SK-N-SH (cell line): ENCODE measurements around the gene MALAT1.

Source experiments
- FOXM1 ChIP-seq: IDR thresholded peaks from 2 replicates; pipeline ENCODE4 v1.4.0; 2012; ENCODE audit warnings: low read depth, mild to moderate bottlenecking
- POLR2AphosphoS5 ChIP-seq: IDR thresholded peaks from 2 replicates; pipeline ENCODE4 v1.6.1; 2012; ENCODE audit warnings: low read depth, low read length
- SMC3 ChIP-seq: IDR thresholded peaks from 2 replicates; pipeline ENCODE4 v1.6.1; 2012; ENCODE audit warnings: low read depth, low read length, improper control_type of control experiment
- TAF1 ChIP-seq: IDR thresholded peaks from 2 replicates; pipeline ENCODE4 v1.6.1; 2012; ENCODE audit warnings: low read depth, mild to moderate bottlenecking, low read length, moderate library complexity, borderline replicate concordance
- TF ChIP-seq, protein P1 (sequence below): fragments of 200-600 bp; sonication (generic); IDR thresholded peaks from 2 replicates; pipeline ENCODE4 v1.6.1; 2017; ENCODE audit warnings: antibody characterized with exemption, mild to moderate bottlenecking, moderate library complexity
- TF ChIP-seq, protein P2 (sequence below): IDR thresholded peaks from 2 replicates; pipeline ENCODE4 v1.4.0; 2012; ENCODE audit warnings: low read depth, borderline replicate concordance
- TF ChIP-seq, protein P3 (sequence below): IDR thresholded peaks from 2 replicates; pipeline ENCODE4 v1.4.0; 2012; ENCODE audit warnings: low read depth
- TF ChIP-seq, protein P4 (sequence below): IDR thresholded peaks from 2 replicates; pipeline ENCODE4; 2012

DNA sequence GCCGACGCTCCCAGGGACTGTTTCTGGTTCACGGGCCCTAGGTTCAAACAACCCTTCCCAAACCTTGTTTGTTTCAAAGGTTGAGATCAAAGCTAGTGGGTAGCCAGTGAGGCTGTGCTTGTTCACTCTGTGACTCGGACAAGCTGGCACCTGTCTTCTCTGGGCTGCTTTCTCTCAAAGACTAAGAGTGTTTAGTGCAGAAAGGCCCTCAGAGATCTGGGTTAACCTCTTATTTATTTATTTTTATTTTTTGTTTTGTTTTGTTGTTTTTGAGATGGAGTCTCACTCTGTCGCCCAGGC lies 13.0 kb upstream of the MALAT1 start:
- TF ChIP-seq SMC3: no peak
- no peak for TF ChIP-seq POLR2AphosphoS5
- TF ChIP-seq, protein P1, sequence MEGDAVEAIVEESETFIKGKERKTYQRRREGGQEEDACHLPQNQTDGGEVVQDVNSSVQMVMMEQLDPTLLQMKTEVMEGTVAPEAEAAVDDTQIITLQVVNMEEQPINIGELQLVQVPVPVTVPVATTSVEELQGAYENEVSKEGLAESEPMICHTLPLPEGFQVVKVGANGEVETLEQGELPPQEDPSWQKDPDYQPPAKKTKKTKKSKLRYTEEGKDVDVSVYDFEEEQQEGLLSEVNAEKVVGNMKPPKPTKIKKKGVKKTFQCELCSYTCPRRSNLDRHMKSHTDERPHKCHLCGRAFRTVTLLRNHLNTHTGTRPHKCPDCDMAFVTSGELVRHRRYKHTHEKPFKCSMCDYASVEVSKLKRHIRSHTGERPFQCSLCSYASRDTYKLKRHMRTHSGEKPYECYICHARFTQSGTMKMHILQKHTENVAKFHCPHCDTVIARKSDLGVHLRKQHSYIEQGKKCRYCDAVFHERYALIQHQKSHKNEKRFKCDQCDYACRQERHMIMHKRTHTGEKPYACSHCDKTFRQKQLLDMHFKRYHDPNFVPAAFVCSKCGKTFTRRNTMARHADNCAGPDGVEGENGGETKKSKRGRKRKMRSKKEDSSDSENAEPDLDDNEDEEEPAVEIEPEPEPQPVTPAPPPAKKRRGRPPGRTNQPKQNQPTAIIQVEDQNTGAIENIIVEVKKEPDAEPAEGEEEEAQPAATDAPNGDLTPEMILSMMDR: no peak
- TF ChIP-seq, protein P2, sequence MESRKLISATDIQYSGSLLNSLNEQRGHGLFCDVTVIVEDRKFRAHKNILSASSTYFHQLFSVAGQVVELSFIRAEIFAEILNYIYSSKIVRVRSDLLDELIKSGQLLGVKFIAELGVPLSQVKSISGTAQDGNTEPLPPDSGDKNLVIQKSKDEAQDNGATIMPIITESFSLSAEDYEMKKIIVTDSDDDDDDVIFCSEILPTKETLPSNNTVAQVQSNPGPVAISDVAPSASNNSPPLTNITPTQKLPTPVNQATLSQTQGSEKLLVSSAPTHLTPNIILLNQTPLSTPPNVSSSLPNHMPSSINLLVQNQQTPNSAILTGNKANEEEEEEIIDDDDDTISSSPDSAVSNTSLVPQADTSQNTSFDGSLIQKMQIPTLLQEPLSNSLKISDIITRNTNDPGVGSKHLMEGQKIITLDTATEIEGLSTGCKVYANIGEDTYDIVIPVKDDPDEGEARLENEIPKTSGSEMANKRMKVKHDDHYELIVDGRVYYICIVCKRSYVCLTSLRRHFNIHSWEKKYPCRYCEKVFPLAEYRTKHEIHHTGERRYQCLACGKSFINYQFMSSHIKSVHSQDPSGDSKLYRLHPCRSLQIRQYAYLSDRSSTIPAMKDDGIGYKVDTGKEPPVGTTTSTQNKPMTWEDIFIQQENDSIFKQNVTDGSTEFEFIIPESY: no peak
- TF ChIP-seq, protein P3, sequence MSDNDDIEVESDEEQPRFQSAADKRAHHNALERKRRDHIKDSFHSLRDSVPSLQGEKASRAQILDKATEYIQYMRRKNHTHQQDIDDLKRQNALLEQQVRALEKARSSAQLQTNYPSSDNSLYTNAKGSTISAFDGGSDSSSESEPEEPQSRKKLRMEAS: no peak
- TF ChIP-seq, protein P4, sequence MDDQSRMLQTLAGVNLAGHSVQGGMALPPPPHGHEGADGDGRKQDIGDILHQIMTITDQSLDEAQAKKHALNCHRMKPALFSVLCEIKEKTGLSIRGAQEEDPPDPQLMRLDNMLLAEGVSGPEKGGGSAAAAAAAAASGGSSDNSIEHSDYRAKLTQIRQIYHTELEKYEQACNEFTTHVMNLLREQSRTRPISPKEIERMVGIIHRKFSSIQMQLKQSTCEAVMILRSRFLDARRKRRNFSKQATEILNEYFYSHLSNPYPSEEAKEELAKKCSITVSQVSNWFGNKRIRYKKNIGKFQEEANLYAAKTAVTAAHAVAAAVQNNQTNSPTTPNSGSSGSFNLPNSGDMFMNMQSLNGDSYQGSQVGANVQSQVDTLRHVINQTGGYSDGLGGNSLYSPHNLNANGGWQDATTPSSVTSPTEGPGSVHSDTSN: no peak
- TF ChIP-seq FOXM1: no peak
- TF ChIP-seq TAF1: no peak
